Breast epithelium (tissue), 3 donors: ENCODE data around the gene PTPRH.

Source experiments
- POLR2AphosphoS5 ChIP-seq, 3 donors: sonication (generic); formaldehyde crosslinking; IDR thresholded peaks; one replicate each; pipeline ENCODE4 v1.6.1; 2017; ENCODE audit warnings: antibody characterized with exemption in 3 of 3
- TF ChIP-seq, protein P1 (sequence below), 3 donors: fragments of 450-650 bp; IDR thresholded peaks; one replicate each; pipeline ENCODE4 v1.5.1; 2016 to 2017; ENCODE audit warnings: antibody characterized with exemption in 3 of 3, mild to moderate bottlenecking in 3 of 3, moderate library complexity in 3 of 3

DNA sequence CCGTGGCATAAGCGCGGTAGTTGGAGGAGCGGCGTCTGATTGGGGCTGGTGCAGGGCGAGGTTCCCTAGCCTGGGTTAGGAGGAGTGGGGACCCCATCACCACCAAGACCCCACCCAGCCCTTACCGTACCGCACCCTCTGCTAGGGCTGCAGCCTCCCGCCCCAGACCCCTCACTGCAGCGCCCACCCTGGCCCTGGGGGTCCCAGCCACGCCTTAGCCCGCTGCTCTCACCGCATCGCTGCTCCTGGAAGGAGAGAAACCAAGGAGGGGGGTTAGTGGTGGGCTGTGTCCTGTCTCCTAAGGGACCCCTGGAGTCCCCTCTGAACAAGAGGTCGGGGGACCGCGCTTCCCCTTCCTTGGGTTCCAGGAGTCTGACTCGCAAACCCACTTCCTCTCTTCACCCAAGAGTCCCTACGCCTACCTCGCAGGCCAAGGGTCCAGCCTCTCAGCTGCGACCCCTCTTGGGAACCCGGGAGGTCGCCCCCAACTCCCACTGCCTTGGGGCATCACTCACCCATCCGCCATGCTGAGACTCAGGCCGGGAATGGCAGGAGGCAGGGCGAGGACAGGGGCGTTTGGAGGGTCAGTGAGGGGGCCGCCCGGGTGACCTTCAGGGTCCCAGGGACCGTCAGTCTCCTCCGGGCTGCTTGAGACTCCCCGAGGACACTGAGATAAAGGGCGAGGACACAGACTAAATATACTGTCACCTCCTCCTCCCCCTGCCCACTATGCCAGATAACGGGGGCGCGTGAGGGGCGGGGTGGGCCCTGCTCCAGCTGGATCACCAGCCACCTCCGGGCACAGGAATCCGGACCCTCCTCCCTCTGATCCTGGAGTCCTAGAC is 52.0 kb downstream of the PTPRH start, which contains the start of gene TNNI3:
- TF ChIP-seq POLR2AphosphoS5 (IDR thresholded peaks at IDR 0.05): no peak
- TF ChIP-seq, protein P1, sequence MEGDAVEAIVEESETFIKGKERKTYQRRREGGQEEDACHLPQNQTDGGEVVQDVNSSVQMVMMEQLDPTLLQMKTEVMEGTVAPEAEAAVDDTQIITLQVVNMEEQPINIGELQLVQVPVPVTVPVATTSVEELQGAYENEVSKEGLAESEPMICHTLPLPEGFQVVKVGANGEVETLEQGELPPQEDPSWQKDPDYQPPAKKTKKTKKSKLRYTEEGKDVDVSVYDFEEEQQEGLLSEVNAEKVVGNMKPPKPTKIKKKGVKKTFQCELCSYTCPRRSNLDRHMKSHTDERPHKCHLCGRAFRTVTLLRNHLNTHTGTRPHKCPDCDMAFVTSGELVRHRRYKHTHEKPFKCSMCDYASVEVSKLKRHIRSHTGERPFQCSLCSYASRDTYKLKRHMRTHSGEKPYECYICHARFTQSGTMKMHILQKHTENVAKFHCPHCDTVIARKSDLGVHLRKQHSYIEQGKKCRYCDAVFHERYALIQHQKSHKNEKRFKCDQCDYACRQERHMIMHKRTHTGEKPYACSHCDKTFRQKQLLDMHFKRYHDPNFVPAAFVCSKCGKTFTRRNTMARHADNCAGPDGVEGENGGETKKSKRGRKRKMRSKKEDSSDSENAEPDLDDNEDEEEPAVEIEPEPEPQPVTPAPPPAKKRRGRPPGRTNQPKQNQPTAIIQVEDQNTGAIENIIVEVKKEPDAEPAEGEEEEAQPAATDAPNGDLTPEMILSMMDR (IDR thresholded peaks at IDR 0.05): no peak
